Fibroblast of villous mesenchyme (primary cell): Measurements from ENCODE around the gene CPZ. TPM values are rescaled to one million over a fixed set of nuclear protein-coding genes. Genes with fewer than 3 reads are reported as not detected.
"Not testable (repeated sequence)": the region's sequence is repeated elsewhere in the genome, so short reads cannot be mapped to it uniquely, and the experiment has no call there.

Experiments used
- DNase-seq: peaks from one replicate; pipeline ENCODE4 v3.0.0-alpha.2; 2010; ENCODE audit warnings: low read depth
- H3K4me3 ChIP-seq: 2 replicates; pipeline ENCODE4 v1.5.1; 2011; ENCODE audit warnings: low read depth, mild to moderate bottlenecking, low read length
- total RNA-seq: library from RNA; depleted of rRNA; stranded (reverse); fragments of >200 nt; gene quantifications from 2 replicates; pipeline ENCODE4 v1.2.3, GENCODE V29; 2012
- TF ChIP-seq, protein P1 (sequence below): IDR thresholded peaks from 2 replicates; pipeline ENCODE4 v1.5.1; 2012; ENCODE audit warnings: low read depth, mild to moderate bottlenecking, low read length; ENCODE audit not compliant: insufficient read depth

CPZ gene
- total RNA-seq, 1 donor = 19.0 TPM

DNA sequence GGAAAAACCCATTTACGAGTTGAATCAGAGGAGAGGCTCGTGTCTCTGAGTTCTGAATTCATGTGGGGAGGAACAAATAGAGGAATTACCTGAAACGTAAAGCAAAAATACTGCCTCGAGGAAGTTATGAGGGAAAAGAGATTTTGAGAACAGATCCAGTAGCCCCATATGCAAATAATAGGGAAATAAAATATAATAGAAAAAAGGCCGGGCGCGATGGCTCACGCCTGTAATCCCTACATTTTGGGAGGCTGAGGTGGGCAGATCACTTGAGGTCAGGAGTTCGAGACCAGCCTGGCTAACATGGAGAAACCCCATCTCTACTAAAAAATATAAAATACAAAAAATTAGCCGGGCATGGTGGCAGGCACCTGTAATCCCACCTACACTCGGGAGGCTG lies 42.2 kb downstream of the CPZ start:
- DNase-seq, H3K4me3 ChIP-seq: not testable (repeated sequence)

DNA sequence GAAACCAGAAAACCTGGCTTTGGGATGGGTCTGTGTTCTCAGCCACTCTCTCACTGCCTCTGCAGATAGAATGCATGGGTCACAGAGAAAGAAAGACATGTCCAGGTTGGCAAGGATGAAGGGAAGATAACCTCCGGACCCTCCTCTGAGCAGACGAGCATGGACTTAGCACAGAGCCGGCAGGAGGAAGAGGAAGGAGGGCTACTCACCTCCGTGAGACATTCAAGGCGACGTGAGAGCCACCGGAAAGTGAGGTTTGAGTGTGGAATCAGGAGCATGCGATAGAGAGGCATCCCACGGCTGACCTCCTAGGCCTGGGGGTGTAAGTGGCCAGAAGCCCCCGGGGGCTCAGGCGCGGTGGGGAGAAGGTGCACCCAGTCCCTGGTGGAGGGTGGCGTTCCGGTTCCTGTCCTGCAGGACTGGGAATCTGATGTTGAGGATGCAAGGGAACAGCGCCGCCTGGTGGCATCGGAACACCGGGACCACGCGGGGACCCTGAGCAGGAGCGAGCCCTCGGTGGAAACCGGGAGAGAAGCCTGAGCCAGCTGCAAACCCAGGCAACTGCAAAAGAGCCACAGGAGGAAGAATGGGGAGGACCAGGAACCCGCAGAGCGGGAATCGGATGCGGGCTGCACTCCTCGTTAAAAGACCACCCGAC lies 43.5 kb downstream of the CPZ start:
- not testable (repeated sequence) for DNase-seq, H3K4me3 ChIP-seq

DNA sequence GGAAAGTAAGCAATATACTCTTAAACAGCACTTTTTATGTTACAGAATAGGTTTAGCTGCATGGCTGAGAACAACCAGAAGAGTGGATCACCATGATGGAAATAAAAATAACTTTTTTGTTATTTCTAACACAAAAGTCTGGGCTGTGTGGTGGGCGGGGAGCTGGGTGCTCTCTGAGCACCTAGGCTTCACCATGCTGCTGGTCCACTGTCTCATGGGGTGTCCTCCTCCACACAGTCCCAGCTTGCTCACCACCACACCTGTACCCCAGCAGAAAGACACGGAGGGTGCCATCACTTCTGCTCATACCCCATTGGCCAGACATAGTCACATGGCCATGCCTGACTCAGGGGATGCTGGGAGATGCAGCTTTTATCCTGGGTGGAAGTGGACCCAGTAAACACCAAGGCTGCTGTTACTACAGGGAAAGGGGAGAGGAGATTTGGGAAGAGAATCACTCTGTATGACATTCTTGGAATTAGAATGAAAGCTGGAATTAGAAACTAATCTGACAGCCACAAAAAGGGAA lies 45.0 kb downstream of the CPZ start:
- no peak for DNase-seq
- TF ChIP-seq, protein P1, sequence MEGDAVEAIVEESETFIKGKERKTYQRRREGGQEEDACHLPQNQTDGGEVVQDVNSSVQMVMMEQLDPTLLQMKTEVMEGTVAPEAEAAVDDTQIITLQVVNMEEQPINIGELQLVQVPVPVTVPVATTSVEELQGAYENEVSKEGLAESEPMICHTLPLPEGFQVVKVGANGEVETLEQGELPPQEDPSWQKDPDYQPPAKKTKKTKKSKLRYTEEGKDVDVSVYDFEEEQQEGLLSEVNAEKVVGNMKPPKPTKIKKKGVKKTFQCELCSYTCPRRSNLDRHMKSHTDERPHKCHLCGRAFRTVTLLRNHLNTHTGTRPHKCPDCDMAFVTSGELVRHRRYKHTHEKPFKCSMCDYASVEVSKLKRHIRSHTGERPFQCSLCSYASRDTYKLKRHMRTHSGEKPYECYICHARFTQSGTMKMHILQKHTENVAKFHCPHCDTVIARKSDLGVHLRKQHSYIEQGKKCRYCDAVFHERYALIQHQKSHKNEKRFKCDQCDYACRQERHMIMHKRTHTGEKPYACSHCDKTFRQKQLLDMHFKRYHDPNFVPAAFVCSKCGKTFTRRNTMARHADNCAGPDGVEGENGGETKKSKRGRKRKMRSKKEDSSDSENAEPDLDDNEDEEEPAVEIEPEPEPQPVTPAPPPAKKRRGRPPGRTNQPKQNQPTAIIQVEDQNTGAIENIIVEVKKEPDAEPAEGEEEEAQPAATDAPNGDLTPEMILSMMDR = no peak
- no peak overlapping the region for H3K4me3 ChIP-seq

DNA sequence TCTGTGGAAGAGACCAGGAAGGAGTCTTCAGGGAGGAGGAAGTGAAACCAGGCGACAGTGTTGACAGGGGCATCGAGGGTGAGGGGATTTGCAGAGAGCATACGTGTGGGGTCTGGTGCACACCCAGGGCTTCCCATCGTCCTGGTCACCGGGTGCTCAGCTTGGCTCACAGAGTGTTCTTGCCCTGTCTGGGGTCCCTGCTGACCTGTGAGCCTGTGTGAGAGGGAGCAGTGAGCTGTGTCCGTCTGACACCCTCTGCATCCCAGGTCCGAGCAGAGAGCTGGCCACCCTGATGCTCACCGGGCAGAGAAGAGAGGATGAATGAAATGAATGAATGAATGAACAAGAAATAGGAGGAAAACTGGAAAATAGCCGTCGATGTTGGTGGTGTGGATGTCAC lies 46.5 kb downstream of the CPZ start:
- no peak overlapping the region for H3K4me3 ChIP-seq
- TF ChIP-seq, protein P1 = no peak
- DNase-seq = no peak

DNA sequence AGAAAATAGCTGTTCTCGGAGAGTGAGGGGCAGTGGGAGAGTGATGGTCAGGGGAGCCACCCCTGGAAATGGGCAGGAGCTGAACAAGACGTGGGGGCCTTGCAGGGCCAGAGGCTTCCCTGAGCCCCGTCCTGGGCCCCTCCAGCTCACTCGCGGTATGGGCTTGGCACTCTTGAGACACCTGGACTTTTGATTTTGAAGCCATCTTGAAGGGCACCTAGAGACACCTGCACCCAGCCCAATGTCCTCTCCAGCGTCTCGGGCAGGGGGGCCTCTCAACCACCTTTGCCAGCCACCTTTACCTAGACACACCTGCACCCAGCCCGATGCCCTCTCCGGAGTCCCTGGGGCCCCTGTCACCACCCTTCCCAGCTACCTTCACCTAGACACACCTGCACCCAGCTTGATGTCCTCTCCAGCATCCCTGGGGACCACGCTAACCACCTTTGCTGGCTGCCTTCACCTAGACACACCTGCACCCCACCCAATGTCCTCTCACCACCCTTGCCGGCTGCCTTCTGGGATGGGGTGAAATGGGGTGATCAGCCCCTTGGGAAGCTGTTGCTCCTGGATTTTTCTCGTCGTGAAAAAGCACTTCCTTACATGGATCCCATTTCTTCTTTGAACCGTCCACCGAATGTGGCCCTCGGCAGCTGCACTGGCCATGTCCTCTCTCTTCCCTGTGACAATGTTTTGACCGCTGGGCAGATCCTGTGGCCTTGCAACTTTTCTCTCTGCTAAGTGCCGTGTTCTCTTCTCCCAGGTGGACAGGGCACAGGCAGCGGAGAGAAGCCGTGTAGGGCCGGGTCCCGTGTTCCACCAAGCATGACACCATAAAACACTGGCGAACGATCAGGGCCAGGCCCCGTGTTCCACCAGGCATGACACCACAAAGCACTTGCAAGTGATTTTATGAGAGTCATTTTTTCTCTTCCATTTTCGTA lies 47.5 kb downstream of the CPZ start:
- DNase-seq = no peak
- TF ChIP-seq, protein P1 = no peak
- H3K4me3 ChIP-seq = no peak overlapping the region

DNA sequence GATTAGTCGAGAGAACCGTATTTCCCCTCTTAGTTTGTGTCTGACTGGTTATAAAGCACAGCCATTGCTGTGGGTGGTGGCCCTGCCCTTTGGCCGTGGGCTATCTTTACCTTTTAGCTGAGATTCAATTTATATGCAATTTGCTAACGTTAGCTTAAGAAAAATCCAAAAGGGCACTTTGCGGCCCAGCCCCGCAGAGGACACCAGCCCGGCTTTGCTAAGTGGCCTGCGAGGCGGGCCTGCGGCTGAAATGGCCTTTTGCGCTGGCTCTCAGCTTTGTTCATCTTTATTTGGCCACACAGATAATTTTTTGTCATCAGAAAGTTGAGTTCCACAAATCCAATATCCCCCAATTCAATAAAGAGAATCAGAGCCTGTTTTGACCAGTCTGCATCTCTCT lies 48.3 kb downstream of the CPZ start:
- no peak for DNase-seq
- TF ChIP-seq, protein P1 = no peak
- H3K4me3 ChIP-seq = no peak overlapping the region

DNA sequence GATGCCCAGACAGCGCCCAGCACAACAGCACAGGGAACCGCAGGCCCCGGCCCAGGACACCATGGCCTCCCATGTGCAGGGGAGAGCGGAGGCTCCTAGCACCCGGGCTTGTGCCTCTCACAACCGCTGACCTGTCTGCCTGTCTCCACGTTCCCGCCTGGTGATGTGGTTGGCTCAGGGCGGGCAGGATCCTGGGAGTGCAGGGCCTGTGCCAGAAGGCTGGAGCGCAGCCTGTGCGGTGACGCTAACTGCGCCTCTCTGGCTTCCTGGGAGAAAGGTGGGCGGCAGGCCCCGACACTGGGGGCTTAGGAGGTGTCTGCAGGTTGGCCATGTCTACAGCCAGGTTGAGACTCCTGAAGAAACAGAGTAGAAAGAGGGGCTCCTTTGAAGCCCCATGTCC lies 48.7 kb downstream of the CPZ start:
- no peak overlapping the region for H3K4me3 ChIP-seq
- TF ChIP-seq, protein P1 = no peak
- DNase-seq = no peak
